Ishikawa (cell line): Measurements from ENCODE around the gene IGF1R.

Experiments used
- CEBPB ChIP-seq: IDR thresholded peaks from 2 replicates; pipeline ENCODE4 v1.6.1; 2012
- CREB1 ChIP-seq: IDR thresholded peaks from 2 replicates; pipeline ENCODE4 v1.6.1; 2012; ENCODE audit warnings: low read depth
- EGR1 ChIP-seq: IDR thresholded peaks from 2 replicates; pipeline ENCODE4 v1.6.1; 2012
- EP300 ChIP-seq: IDR thresholded peaks from 2 replicates; pipeline ENCODE4 v1.6.1; 2012; ENCODE audit warnings: borderline replicate concordance
- FOXM1 ChIP-seq: IDR thresholded peaks from 2 replicates; pipeline ENCODE4 v1.6.1; 2012; ENCODE audit warnings: low read depth, borderline replicate concordance
- NFIC ChIP-seq: IDR thresholded peaks from 2 replicates; pipeline ENCODE4 v1.6.1; 2012
- RAD21 ChIP-seq: IDR thresholded peaks from 2 replicates; pipeline ENCODE4 v1.6.1; 2012; ENCODE audit warnings: low read depth
- TAF1 ChIP-seq: IDR thresholded peaks from 2 replicates; pipeline ENCODE4 v1.6.1; 2012; ENCODE audit warnings: low read depth, mild to moderate bottlenecking
- TCF12 ChIP-seq: IDR thresholded peaks from 2 replicates; pipeline ENCODE4 v1.6.1; 2012; ENCODE audit warnings: low read depth
- TEAD4 ChIP-seq: IDR thresholded peaks from 2 replicates; pipeline ENCODE4 v1.6.1; 2012
- YY1 ChIP-seq: IDR thresholded peaks from 2 replicates; pipeline ENCODE4 v1.6.1; 2012; ENCODE audit warnings: low read depth
- ZBTB7A ChIP-seq: IDR thresholded peaks from 2 replicates; pipeline ENCODE4 v1.6.1; 2012; ENCODE audit warnings: low read depth
- TF ChIP-seq, protein P1 (sequence below): IDR thresholded peaks from 2 replicates; pipeline ENCODE4 v1.6.1; 2012
- TF ChIP-seq, protein P2 (sequence below): IDR thresholded peaks from 2 replicates; pipeline ENCODE4 v1.6.1; 2012; ENCODE audit warnings: low read depth, mild to moderate bottlenecking
- TF ChIP-seq, protein P3 (sequence below): IDR thresholded peaks from 2 replicates; pipeline ENCODE4 v1.6.1; 2012

The IGF1R gene

DNA sequence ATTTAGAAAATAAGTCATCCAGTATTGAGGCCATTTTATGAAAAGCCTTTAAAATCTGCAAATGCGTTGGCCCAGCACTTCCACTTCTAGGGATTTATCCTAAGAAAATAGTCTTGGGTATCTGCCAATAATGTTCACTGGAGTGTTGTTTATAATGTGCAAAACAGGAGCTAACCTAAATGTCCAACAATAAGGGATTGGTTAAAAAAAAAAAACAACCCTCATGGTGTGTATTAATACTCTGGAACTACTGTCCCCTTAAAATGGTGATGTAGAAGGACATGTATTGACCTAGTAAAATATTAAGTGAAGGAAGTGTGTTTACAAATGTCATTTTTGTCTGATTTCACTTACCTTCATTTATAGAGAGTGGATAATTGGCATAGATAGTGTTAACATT, 58.0 kb downstream of the IGF1R start:
- no peak for TF ChIP-seq EP300
- no peak for TF ChIP-seq NFIC
- no peak for TF ChIP-seq EGR1
- TF ChIP-seq ZBTB7A, result no peak
- TF ChIP-seq TAF1, result no peak
- no peak for TF ChIP-seq TCF12
- TF ChIP-seq FOXM1, result no peak
- TF ChIP-seq CEBPB, result no peak

DNA sequence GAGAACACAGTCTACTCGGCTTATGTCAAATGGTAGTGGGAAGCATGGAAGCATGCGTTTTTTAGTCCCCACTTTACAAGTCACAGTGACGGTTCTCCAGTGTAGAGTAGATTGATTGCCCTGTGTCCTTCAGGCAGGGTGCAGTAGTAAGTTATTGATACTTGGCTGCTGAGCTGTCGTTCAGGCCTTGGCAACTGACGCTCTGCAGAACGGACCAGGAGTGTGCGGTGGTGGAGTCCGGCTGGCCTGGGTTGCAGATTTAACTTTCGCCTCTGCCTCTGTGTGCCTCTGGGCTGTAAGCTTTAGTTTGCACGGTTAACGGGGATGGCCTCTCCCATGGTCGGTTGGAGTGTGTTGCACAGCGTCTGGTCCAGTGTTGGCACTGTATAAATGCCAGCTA, 58.6 kb downstream of the IGF1R start:
- TF ChIP-seq YY1, result no peak
- TF ChIP-seq, protein P1, sequence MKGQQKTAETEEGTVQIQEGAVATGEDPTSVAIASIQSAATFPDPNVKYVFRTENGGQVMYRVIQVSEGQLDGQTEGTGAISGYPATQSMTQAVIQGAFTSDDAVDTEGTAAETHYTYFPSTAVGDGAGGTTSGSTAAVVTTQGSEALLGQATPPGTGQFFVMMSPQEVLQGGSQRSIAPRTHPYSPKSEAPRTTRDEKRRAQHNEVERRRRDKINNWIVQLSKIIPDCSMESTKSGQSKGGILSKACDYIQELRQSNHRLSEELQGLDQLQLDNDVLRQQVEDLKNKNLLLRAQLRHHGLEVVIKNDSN, result no peak
- TF ChIP-seq EP300, result no peak
- TF ChIP-seq ZBTB7A, result no peak
- TF ChIP-seq TAF1, result no peak
- TF ChIP-seq CREB1, result no peak
- no peak for TF ChIP-seq CEBPB
- no peak for TF ChIP-seq TCF12
- TF ChIP-seq EGR1, result no peak
- TF ChIP-seq FOXM1, result no peak
- no peak for TF ChIP-seq RAD21
- TF ChIP-seq, protein P2, sequence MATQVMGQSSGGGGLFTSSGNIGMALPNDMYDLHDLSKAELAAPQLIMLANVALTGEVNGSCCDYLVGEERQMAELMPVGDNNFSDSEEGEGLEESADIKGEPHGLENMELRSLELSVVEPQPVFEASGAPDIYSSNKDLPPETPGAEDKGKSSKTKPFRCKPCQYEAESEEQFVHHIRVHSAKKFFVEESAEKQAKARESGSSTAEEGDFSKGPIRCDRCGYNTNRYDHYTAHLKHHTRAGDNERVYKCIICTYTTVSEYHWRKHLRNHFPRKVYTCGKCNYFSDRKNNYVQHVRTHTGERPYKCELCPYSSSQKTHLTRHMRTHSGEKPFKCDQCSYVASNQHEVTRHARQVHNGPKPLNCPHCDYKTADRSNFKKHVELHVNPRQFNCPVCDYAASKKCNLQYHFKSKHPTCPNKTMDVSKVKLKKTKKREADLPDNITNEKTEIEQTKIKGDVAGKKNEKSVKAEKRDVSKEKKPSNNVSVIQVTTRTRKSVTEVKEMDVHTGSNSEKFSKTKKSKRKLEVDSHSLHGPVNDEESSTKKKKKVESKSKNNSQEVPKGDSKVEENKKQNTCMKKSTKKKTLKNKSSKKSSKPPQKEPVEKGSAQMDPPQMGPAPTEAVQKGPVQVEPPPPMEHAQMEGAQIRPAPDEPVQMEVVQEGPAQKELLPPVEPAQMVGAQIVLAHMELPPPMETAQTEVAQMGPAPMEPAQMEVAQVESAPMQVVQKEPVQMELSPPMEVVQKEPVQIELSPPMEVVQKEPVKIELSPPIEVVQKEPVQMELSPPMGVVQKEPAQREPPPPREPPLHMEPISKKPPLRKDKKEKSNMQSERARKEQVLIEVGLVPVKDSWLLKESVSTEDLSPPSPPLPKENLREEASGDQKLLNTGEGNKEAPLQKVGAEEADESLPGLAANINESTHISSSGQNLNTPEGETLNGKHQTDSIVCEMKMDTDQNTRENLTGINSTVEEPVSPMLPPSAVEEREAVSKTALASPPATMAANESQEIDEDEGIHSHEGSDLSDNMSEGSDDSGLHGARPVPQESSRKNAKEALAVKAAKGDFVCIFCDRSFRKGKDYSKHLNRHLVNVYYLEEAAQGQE, result no peak
- TF ChIP-seq TEAD4, result no peak
- TF ChIP-seq, protein P3, sequence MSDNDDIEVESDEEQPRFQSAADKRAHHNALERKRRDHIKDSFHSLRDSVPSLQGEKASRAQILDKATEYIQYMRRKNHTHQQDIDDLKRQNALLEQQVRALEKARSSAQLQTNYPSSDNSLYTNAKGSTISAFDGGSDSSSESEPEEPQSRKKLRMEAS, result no peak
- TF ChIP-seq NFIC, result no peak

DNA sequence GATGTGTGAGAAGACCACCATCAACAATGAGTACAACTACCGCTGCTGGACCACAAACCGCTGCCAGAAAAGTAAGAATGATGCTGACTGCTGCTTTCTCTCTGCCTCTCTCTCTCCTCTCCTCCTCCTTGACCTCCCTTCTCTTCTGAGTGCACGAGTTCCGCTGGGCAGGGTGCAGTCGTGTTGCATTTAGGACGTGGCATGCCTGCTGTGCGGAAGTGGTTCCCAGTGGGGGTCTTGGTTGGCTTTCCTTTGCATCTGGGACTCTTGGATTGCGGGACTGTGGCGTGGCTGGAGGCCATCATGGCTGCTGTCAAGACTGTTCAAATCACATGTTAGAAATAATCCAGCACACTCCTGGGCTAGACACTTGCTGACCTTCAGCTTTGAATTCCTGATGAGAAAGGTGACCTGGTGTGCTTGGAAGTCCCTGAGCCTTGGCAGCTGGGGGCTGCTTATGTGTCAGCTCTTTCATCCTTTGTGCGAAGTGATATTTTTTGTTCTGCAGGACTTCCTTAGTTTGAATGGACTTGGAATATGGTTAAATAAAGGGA, 59.8 kb downstream of the IGF1R start:
- TF ChIP-seq EGR1 (no peak), ZBTB7A (no peak), CEBPB (no peak)

DNA sequence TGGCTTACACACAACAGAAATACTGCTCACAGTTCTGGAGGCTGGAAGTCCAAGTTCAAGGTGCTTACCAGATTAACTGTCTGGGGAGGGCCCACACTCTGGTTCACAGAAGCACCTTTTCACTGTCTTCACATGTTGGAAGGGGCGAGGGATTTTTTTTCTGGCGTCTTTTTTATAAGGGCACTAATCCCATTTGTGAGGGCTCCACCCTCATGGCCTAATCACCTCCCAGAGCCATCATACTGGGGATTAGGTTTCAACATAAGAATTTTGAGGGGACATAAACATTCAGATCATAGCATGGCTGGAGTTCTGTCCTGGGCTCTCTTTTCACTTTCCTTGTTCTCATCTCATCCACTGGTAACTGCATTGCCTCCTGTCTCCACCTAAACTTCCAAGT, 63.5 kb downstream of the IGF1R start:
- TF ChIP-seq TAF1 (no peak), CEBPB (no peak), YY1 (no peak), TEAD4 (no peak), CREB1 (no peak)
- TF ChIP-seq, protein P3, result no peak

DNA sequence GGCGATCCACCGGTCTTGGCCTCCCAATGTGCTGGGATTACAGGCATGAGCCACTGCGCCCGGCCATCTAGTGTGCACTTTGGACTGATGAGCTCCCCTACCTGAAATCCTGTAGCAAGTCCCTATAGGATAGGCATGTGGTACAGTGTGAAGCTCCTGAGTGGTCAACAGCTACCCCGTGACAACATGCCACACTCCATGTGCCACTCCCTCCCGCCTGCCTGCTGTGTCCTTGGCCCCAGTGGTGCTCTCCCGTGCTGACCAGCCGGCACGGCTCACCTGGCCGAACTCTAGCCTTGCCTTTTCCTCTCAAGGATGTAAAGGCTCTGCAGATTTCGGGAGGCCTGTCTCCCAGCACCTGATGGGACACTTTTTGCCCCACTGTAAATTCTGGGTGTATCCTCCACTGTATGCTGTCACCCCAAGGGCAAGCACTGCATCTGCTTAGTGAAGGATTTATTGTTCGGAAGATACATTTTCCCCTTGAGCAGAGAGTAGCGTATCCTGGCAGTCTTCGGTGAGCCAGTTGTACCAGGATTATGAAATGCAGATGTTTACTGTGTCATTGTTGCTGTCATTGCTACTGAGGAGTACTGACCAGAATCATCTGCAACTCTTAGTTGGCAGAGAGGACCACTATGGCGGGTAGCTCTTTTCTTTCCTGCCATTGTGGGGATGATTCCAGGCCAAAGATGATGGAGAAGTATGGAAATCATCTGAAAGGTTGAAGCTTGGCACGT, 64.7 kb downstream of the IGF1R start:
- TF ChIP-seq TCF12, result no peak
- TF ChIP-seq CREB1, result no peak
- TF ChIP-seq, protein P3, result no peak
- no peak for TF ChIP-seq EP300
- no peak for TF ChIP-seq EGR1
- no peak for TF ChIP-seq TAF1

DNA sequence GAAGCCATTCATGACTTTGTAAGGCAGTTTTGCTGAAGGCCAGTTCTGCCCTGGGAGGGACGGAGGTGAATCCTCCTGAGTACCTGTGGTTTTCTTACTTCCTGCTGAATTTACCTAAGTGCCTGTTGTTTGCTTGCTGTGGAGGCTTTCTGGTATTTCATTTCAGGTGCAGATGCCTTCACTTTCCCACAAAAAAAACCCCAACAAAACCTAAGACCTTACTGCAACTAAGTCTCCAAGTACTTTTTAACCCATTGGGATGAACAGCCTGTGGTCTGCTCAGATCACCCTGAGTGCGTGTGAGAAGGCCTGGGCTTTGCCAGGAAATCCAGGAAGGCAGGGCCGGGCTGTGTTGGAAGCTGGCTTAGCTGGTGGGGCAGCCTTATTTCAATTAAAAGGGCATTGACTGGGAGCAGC, 65.3 kb downstream of the IGF1R start:
- TF ChIP-seq, protein P1, result no peak
- TF ChIP-seq TAF1, result no peak
- TF ChIP-seq TCF12, result no peak
- TF ChIP-seq FOXM1, result no peak
- no peak for TF ChIP-seq RAD21
- TF ChIP-seq, protein P2, result no peak
- TF ChIP-seq, protein P3, result no peak
- no peak for TF ChIP-seq NFIC
- TF ChIP-seq CREB1, result no peak
- TF ChIP-seq YY1, result no peak
- no peak for TF ChIP-seq EGR1
- no peak for TF ChIP-seq EP300
- no peak for TF ChIP-seq ZBTB7A
- TF ChIP-seq TEAD4, result no peak
- TF ChIP-seq CEBPB, result no peak
